Ishikawa (cell line): ENCODE data around the gene LCE1A.

ENCODE experiments used
- CEBPB ChIP-seq: IDR thresholded peaks from 2 replicates; pipeline ENCODE4 v1.6.1; 2012
- CREB1 ChIP-seq: IDR thresholded peaks from 2 replicates; pipeline ENCODE4 v1.6.1; 2012; ENCODE audit warnings: low read depth
- EGR1 ChIP-seq: IDR thresholded peaks from 2 replicates; pipeline ENCODE4 v1.6.1; 2012
- EP300 ChIP-seq: IDR thresholded peaks from 2 replicates; pipeline ENCODE4 v1.6.1; 2012; ENCODE audit warnings: borderline replicate concordance
- FOXM1 ChIP-seq: IDR thresholded peaks from 2 replicates; pipeline ENCODE4 v1.6.1; 2012; ENCODE audit warnings: low read depth, borderline replicate concordance
- MAX ChIP-seq: IDR thresholded peaks from 2 replicates; pipeline ENCODE4 v1.6.1; 2012
- NFIC ChIP-seq: IDR thresholded peaks from 2 replicates; pipeline ENCODE4 v1.6.1; 2012
- RAD21 ChIP-seq: IDR thresholded peaks from 2 replicates; pipeline ENCODE4 v1.6.1; 2012; ENCODE audit warnings: low read depth
- REST ChIP-seq: IDR thresholded peaks from 2 replicates; pipeline ENCODE4 v1.6.1; 2012; ENCODE audit warnings: low read depth, mild to moderate bottlenecking
- TAF1 ChIP-seq: IDR thresholded peaks from 2 replicates; pipeline ENCODE4 v1.6.1; 2012; ENCODE audit warnings: low read depth, mild to moderate bottlenecking
- TCF12 ChIP-seq: IDR thresholded peaks from 2 replicates; pipeline ENCODE4 v1.6.1; 2012; ENCODE audit warnings: low read depth
- TEAD4 ChIP-seq: IDR thresholded peaks from 2 replicates; pipeline ENCODE4 v1.6.1; 2012
- USF1 ChIP-seq: IDR thresholded peaks from 2 replicates; pipeline ENCODE4 v1.6.1; 2012
- YY1 ChIP-seq: IDR thresholded peaks from 2 replicates; pipeline ENCODE4 v1.6.1; 2012; ENCODE audit warnings: low read depth
- ZBTB7A ChIP-seq: IDR thresholded peaks from 2 replicates; pipeline ENCODE4 v1.6.1; 2012; ENCODE audit warnings: low read depth

The LCE1A gene

GRCh38 chr1:152795686-152796085, 31.6 kb upstream of the LCE1A start:
- no peak for TF ChIP-seq RAD21
- TF ChIP-seq CEBPB: no peak
- no peak for TF ChIP-seq TEAD4
- TF ChIP-seq MAX: no peak
- TF ChIP-seq TCF12: no peak
- TF ChIP-seq EP300: no peak
- no peak for TF ChIP-seq NFIC
- TF ChIP-seq YY1: no peak
- no peak for TF ChIP-seq EGR1
- no peak for TF ChIP-seq USF1
- no peak for TF ChIP-seq TAF1
- no peak for TF ChIP-seq REST
- no peak for TF ChIP-seq CREB1
- TF ChIP-seq ZBTB7A: no peak
- TF ChIP-seq FOXM1: no peak

GRCh38 chr1:152796421-152796820, 30.9 kb upstream of the LCE1A start, which contains the start of gene LCE1D:
Gene LCE1D, plus strand, starts transcription at chr1:152796721. Its CDS starts 1,074 bp downstream, at chr1:152797795.
- TF ChIP-seq REST (no peak), MAX (no peak), RAD21 (no peak), NFIC (no peak)

- no peak for TF ChIP-seq FOXM1
Observed at GRCh38 chr1:152801333-152801732, 25.9 kb upstream of the LCE1A start.

GRCh38 chr1:152806576-152806975, 20.7 kb upstream of the LCE1A start, which contains the start of gene LCE1C:
Gene LCE1C, minus strand, starts transcription at chr1:152806651. Its CDS starts 1,173 bp downstream, at chr1:152805478.
- TF ChIP-seq YY1 (no peak), EGR1 (no peak), TCF12 (no peak), FOXM1 (no peak), MAX (no peak), NFIC (no peak), CREB1 (no peak)

GRCh38 chr1:152811050-152811449, 16.2 kb upstream of the LCE1A start:
- no peak for TF ChIP-seq CREB1

- TF ChIP-seq TEAD4 (no peak), EGR1 (no peak), EP300 (no peak), USF1 (no peak), CEBPB (no peak), CREB1 (no peak), MAX (no peak), FOXM1 (no peak), YY1 (no peak), REST (no peak), RAD21 (no peak), TAF1 (no peak), ZBTB7A (no peak), NFIC (no peak), TCF12 (no peak)
Observed at GRCh38 chr1:152811671-152812070, 15.6 kb upstream of the LCE1A start, which contains the start of gene LCE1B. Gene LCE1B, plus strand, starts transcription at chr1:152811971. Its CDS starts 476 bp downstream, at chr1:152812447.
